SU-DHL-6 (cell line): ENCODE data around the gene BMP7.

Experiments
- H2AFZ ChIP-seq: fragments of 200-600 bp; sonication (generic); 2 replicates; pipeline ENCODE4 v1.6.1; 2014; ENCODE audit warnings: low read depth, mild to moderate bottlenecking, moderate library complexity, mixed read lengths, antibody characterized with exemption, low read length; ENCODE audit not compliant: severe bottlenecking
- H3F3A ChIP-seq: fragments of 200-600 bp; shearing (Covaris generic); 2 replicates; pipeline ENCODE4 v1.6.0; 2016; ENCODE audit warnings: antibody characterized with exemption, mild to moderate bottlenecking; ENCODE audit not compliant: insufficient read depth
- H3K27ac ChIP-seq: fragments of 200-600 bp; sonication (generic); 2 replicates; pipeline ENCODE4 v1.5.1; 2016; ENCODE audit warnings: low read depth, mild to moderate bottlenecking, low read length, moderate library complexity, mixed read lengths
- H3K27me3 ChIP-seq: fragments of 200-600 bp; sonication (generic), shearing (Covaris generic); 2 replicates; pipeline ENCODE4 v1.6.0; 2014; ENCODE audit warnings: mild to moderate bottlenecking, low read length
- H3K36me3 ChIP-seq: fragments of 200-600 bp; sonication (generic); 2 replicates; pipeline ENCODE4 v1.6.1; 2014; ENCODE audit warnings: mild to moderate bottlenecking, low read length, mixed read lengths
- H3K4me2 ChIP-seq: fragments of 300-600, 200-600 bp; shearing (Covaris generic), sonication (generic); 2 replicates; pipeline ENCODE4 v1.6.0; 2014; ENCODE audit warnings: low read length, low read depth, mild to moderate bottlenecking; ENCODE audit not compliant: poor library complexity, severe bottlenecking
- H3K4me3 ChIP-seq: fragments of 200-600 bp; sonication (generic); 2 replicates; pipeline ENCODE4 v1.5.1; 2014; ENCODE audit warnings: antibody characterized with exemption, low read length, mild to moderate bottlenecking, mixed read lengths; ENCODE audit not compliant: insufficient read depth, poor library complexity, severe bottlenecking
- H3K79me2 ChIP-seq: fragments of 200-600 bp; sonication (generic); 2 replicates; pipeline ENCODE4 v1.6.1; 2014; ENCODE audit warnings: mild to moderate bottlenecking, low read length, moderate library complexity; ENCODE audit not compliant: insufficient read depth
- H3K9ac ChIP-seq: fragments of 200-600 bp; sonication (generic); 2 replicates; pipeline ENCODE4 v1.7.0; 2014; ENCODE audit warnings: mild to moderate bottlenecking, low read length
- H3K9me2 ChIP-seq: fragments of 200-600 bp; sonication (generic); replicated peaks from 2 replicates; pipeline ENCODE4 v1.6.1; 2014; ENCODE audit warnings: low read length; ENCODE audit not compliant: insufficient read depth
- H3K9me3 ChIP-seq: fragments of 200-600 bp; sonication (generic); 2 replicates; pipeline ENCODE4 v1.6.1; 2014; ENCODE audit warnings: low read length, mixed read lengths; ENCODE audit not compliant: insufficient read depth
- H4K20me1 ChIP-seq: fragments of 200-600 bp; sonication (generic); 2 replicates; pipeline ENCODE4 v1.6.1; 2014; ENCODE audit warnings: low read depth, mild to moderate bottlenecking, antibody characterized with exemption, low read length, moderate library complexity, mixed read lengths
- CTCF ChIP-seq: fragments of 200-600 bp; sonication (generic); IDR thresholded peaks from one replicate; pipeline ENCODE4 v1.5.1; 2017; ENCODE audit warnings: antibody characterized with exemption, mild to moderate bottlenecking, low read length, moderate library complexity; ENCODE audit not compliant: insufficient read depth, poor library complexity, severe bottlenecking
- EZH2phosphoT487 ChIP-seq: fragments of 200-600 bp; sonication (generic), shearing (Covaris generic); conservative IDR thresholded peaks from 2 replicates; pipeline ENCODE4 v1.6.1; 2018; ENCODE audit warnings: mild to moderate bottlenecking, antibody characterized with exemption, low read length, moderate library complexity, mixed read lengths

Gene BMP7

GRCh38 chr20:57209413-57209812 is 57.0 kb downstream of the BMP7 start:
- peaks cover 16% of the 10 kb centered on the region for H3K36me3 ChIP-seq

GRCh38 chr20:57208198-57208597 is 58.2 kb downstream of the BMP7 start:
- TF ChIP-seq CTCF = no peak
- no peaks in the 10 kb centered on the region; the same call in 1 of the 2 replicates for H4K20me1 ChIP-seq

More at GRCh38 chr20:57209413-57209812, 57.0 kb downstream of the BMP7 start:
- TF ChIP-seq CTCF (no peak), EZH2phosphoT487 (no peak)
- H3K9ac ChIP-seq = no peak overlapping the region
- no peaks in the 10 kb centered on the region for H3K27me3 ChIP-seq
- no peak overlapping the region for H3K27ac ChIP-seq
- H3K9me3 ChIP-seq = no peaks in the 10 kb centered on the region
- no peak overlapping the region for H2AFZ ChIP-seq
- no peaks in the 10 kb centered on the region for H3F3A ChIP-seq
- H3K79me2 ChIP-seq = peaks cover 82% of the 10 kb centered on the region
- H4K20me1 ChIP-seq = no peaks in the 10 kb centered on the region; the same call in 1 of the 2 replicates
- no peaks in the 10 kb centered on the region for H3K9me2 ChIP-seq
- H3K4me3 ChIP-seq = no peak overlapping the region
- H3K4me2 ChIP-seq = no peak overlapping the region

GRCh38 chr20:57207251-57207650 is 59.2 kb downstream of the BMP7 start:
- Histone ChIP-seq H3K79me2 (peaks cover 76% of the 10 kb centered on the region), H3K27ac (no peak overlapping the region), H3F3A (no peaks in the 10 kb centered on the region), H3K9ac (no peak overlapping the region), H4K20me1 (no peaks in the 10 kb centered on the region; the same call in 1 of the 2 replicates), H3K4me2 (no peak overlapping the region), H2AFZ (no peak overlapping the region), H3K4me3 (no peak overlapping the region), H3K9me3 (no peaks in the 10 kb centered on the region), H3K27me3 (no peaks in the 10 kb centered on the region), H3K36me3 (peaks cover 20% of the 10 kb centered on the region), H3K9me2 (no peaks in the 10 kb centered on the region)
- TF ChIP-seq CTCF = no peak
- TF ChIP-seq EZH2phosphoT487 = no peak

More at GRCh38 chr20:57208198-57208597, 58.2 kb downstream of the BMP7 start:
- H3F3A ChIP-seq = no peaks in the 10 kb centered on the region
- H3K9me2 ChIP-seq = no peaks in the 10 kb centered on the region
- H2AFZ ChIP-seq = no peak overlapping the region
- H3K79me2 ChIP-seq = peaks cover 86% of the 10 kb centered on the region
- H3K4me3 ChIP-seq = no peak overlapping the region
- no peak overlapping the region for H3K4me2 ChIP-seq
- no peak overlapping the region for H3K27ac ChIP-seq
- no peaks in the 10 kb centered on the region for H3K9me3 ChIP-seq
- H3K27me3 ChIP-seq = no peaks in the 10 kb centered on the region
- peaks cover 17% of the 10 kb centered on the region for H3K36me3 ChIP-seq
- no peak overlapping the region for H3K9ac ChIP-seq
